ENCODE data around the gene COL2A1.

DNA sequence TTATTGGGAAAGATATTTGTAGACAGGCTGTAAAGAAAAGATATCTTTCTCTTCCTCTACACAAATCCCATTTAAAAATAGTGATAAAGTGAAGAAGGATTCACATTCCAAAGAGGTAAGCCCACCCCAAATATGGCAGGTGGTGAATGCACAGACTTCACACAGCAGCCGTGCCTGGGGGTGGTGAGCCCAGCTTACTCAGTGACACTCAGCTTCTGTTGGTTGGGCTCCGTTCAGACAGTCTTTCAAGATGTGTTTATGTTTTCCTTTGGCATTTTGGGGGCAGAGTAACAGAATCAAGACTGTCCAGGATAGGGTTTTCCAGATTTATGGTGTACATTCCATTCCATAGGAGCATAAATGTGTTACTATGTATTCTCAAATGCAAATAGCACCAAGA, 4.1 kb upstream of the COL2A1 start:
- TF ChIP-seq, protein P1, sequence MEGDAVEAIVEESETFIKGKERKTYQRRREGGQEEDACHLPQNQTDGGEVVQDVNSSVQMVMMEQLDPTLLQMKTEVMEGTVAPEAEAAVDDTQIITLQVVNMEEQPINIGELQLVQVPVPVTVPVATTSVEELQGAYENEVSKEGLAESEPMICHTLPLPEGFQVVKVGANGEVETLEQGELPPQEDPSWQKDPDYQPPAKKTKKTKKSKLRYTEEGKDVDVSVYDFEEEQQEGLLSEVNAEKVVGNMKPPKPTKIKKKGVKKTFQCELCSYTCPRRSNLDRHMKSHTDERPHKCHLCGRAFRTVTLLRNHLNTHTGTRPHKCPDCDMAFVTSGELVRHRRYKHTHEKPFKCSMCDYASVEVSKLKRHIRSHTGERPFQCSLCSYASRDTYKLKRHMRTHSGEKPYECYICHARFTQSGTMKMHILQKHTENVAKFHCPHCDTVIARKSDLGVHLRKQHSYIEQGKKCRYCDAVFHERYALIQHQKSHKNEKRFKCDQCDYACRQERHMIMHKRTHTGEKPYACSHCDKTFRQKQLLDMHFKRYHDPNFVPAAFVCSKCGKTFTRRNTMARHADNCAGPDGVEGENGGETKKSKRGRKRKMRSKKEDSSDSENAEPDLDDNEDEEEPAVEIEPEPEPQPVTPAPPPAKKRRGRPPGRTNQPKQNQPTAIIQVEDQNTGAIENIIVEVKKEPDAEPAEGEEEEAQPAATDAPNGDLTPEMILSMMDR (IDR thresholded peaks at IDR 0.05): no peak
- no peak for TF ChIP-seq POLR2A (IDR thresholded peaks at IDR 0.05)
